GM23248 (cell line): ENCODE data around the gene CANT1.

Source experiments
- EZH2 ChIP-seq: fragments of 200-600 bp; sonication (generic); IDR thresholded peaks from 2 replicates; pipeline ENCODE4 v1.6.1; 2018; ENCODE audit warnings: antibody characterized with exemption, mild to moderate bottlenecking; ENCODE audit not compliant: insufficient read depth, poor library complexity, severe bottlenecking
- EZH2phosphoT487 ChIP-seq: fragments of 200-600 bp; sonication (generic); IDR thresholded peaks from 2 replicates; pipeline ENCODE4 v1.6.1; 2018; ENCODE audit warnings: antibody characterized with exemption, moderate library complexity, mild to moderate bottlenecking, low read depth; ENCODE audit not compliant: insufficient read depth

- TF ChIP-seq EZH2phosphoT487 (no peak), EZH2 (no peak)
Observed at GRCh38 chr17:79055197-79055596, 45.6 kb upstream of the CANT1 start.
